ENCODE results near the gene UQCC2. TPM values are rescaled to one million over a fixed set of nuclear protein-coding genes. Genes with fewer than 3 reads are reported as not detected.

Gene UQCC2
- total RNA-seq, 1 donor from 2014 or later, result 79.4 TPM

DNA sequence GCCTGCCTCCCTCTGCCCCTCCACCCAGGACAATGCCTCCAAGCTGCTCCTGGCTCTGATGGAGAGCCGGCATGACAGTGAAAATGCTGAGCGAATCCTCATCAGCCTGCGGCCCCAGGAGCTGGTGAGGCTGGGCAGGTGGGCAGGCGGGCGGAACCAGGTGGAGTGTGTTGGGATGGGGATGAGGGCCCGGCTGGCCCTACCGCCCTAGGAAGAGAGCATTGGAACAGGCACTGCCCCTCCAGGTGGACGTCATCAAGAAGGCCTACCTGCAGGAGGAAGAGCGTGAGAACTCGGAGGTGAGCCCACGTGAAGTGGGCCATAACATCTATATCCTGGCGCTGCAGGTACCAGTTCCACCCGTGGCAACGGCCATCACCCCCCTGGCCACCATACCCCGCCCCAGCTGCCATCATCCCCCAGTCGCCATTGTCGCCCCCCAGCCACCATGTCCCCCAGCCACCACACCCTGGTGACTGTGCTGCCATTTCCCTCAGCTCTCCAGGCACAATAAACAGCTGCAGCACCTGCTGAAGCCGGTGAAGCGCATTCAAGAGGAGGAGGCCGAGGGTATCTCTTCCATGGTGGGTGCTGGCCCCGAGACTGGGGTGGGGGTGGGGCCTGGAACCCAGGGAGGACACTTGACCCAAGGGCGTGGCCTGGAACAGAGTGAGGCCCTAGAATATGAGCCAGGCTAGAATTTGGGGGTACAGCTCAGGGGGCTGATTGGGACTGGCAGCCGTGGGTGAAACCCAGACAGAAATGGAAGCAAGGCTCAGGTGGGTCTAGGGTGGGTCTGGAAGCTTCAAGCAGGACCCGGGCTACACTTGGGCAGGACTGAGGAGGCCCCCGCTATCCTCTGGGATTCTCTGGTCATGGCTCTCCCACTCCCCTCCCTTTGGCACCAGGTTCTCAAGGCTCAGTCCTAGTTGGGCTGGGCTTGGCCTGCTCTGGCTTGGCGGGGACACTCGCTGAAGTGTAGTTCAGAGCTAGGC lies 24.2 kb downstream of the UQCC2 start:
- TF ChIP-seq, protein P1, sequence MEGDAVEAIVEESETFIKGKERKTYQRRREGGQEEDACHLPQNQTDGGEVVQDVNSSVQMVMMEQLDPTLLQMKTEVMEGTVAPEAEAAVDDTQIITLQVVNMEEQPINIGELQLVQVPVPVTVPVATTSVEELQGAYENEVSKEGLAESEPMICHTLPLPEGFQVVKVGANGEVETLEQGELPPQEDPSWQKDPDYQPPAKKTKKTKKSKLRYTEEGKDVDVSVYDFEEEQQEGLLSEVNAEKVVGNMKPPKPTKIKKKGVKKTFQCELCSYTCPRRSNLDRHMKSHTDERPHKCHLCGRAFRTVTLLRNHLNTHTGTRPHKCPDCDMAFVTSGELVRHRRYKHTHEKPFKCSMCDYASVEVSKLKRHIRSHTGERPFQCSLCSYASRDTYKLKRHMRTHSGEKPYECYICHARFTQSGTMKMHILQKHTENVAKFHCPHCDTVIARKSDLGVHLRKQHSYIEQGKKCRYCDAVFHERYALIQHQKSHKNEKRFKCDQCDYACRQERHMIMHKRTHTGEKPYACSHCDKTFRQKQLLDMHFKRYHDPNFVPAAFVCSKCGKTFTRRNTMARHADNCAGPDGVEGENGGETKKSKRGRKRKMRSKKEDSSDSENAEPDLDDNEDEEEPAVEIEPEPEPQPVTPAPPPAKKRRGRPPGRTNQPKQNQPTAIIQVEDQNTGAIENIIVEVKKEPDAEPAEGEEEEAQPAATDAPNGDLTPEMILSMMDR (IDR thresholded peaks at IDR 0.05; ENCODE audit: unreplicated experiment), result no peak
- Mint-ChIP-seq H3K4me3 (no peak overlapping the region), H3K9me3 (no peaks in the 10 kb centered on the region), H3K27me3 (ENCODE audit: low read depth) (no peaks in the 10 kb centered on the region), H3K27ac (no peak overlapping the region), H3K36me3 (no peaks in the 10 kb centered on the region), H3K4me1 (peaks cover 7% of the 10 kb centered on the region)
- DNase-seq (ENCODE audit: low spot score in 2 of 2, unreplicated experiment in 2 of 2), result no peak

DNA sequence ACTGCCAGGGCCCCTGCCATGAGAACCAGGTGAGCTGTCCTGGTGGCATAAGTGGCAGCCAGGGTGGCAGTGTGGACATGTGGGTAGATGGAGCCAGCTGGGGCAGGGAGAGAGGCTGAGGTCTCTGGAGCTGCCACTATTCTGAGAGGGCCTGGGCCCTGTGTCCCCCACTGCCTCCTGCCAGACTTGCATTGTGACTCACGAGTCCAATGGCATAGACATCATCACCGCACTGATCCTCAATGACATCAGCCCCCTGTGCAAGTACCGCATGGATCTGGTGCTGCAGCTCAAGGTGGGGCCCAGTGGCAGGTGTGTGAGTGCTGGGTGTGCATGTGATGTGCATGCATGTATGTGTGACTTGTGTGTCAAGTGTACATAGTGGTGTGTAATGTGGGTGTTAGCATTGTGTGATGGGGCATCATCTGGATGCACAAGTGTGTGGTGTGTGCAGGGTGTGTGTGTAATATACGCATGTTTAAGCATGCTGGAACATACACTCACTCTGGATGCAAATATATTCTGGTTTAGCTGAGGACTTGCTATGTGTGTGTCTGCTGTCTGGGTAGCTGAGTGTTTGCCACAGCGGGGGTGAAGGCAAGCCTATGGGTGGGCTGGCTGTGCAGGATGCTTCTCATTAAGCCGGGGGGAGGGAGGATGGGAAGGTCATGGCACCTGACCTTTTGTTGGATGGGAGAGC lies 25.1 kb downstream of the UQCC2 start:
- no peak overlapping the region for H3K4me3 Mint-ChIP-seq
- no peak overlapping the region for H3K27ac Mint-ChIP-seq
- no peaks in the 10 kb centered on the region for H3K4me1 Mint-ChIP-seq
- H3K36me3 Mint-ChIP-seq, result no peaks in the 10 kb centered on the region
- no peaks in the 10 kb centered on the region for H3K27me3 Mint-ChIP-seq (ENCODE audit: low read depth)
- H3K9me3 Mint-ChIP-seq, result no peaks in the 10 kb centered on the region
- no peak for DNase-seq (ENCODE audit: low spot score in 2 of 2, unreplicated experiment in 2 of 2)
- TF ChIP-seq, protein P1 (IDR thresholded peaks at IDR 0.05; ENCODE audit: unreplicated experiment), result no peak

DNA sequence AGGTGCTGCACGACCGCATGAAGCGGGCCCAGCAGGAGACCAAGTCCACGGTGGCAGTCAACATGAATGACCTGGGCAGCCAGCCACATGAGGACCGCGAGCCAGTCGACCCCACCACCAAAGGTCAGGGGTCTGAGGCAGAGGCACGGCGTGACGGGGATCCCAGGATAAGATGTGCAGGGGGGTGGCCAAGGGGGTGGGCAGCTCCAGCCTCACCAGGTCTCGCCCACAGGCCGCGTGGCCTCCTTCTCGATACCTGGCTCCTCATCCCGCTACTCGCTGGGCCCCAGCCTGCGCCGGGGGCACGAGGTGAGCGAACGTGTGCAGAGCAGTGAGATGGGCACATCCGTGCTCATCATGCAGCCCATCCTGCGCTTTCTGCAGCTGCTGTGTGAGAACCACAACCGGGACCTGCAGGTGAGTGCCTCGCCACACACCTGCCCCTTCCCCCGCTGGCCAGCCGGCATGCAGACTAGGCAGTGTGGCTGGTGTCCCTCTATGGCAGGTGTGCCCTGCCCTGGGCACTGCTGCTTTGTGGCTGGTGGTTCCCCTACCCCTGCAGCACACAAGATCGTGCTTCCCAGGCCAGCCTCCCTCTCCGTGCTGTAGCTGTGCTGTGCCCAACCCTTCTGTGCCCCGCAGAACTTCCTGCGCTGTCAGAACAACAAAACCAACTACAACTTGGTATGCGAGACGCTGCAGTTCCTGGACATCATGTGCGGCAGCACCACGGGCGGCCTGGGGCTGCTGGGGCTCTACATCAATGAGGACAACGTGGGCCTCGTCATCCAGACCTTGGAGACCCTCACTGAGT lies 25.9 kb downstream of the UQCC2 start:
- H3K27ac Mint-ChIP-seq, result no peak overlapping the region
- H3K36me3 Mint-ChIP-seq, result no peaks in the 10 kb centered on the region
- H3K4me3 Mint-ChIP-seq, result no peak overlapping the region
- H3K9me3 Mint-ChIP-seq, result no peaks in the 10 kb centered on the region
- TF ChIP-seq, protein P1 (IDR thresholded peaks at IDR 0.05; ENCODE audit: unreplicated experiment), result no peak
- no peaks in the 10 kb centered on the region for H3K27me3 Mint-ChIP-seq (ENCODE audit: low read depth)
- no peaks in the 10 kb centered on the region for H3K4me1 Mint-ChIP-seq
- DNase-seq (ENCODE audit: low spot score in 2 of 2, unreplicated experiment in 2 of 2), result no peak

DNA sequence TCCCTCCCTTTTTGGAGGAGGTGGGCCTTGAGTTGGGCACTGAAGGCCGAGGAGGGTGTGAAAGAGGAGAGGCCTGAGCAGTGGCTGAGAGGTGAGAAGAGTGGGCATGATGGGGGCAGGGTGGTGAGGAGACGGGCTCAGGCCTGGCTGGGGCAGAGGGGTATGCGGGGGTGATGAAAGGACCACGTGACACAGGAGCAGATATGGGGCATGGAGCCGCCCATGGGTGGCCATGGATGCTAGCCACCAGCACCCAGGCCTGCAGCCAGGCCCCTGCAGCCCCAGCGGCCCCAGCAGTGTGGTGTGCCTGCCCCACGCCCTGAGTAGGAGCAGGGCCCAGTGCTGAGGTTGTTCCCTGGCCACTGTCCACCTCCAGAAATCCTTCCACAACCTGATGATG lies 26.5 kb downstream of the UQCC2 start:
- Mint-ChIP-seq H3K36me3 (no peaks in the 10 kb centered on the region), H3K4me3 (no peak overlapping the region), H3K27ac (no peak overlapping the region), H3K4me1 (no peaks in the 10 kb centered on the region), H3K27me3 (ENCODE audit: low read depth) (no peaks in the 10 kb centered on the region), H3K9me3 (no peaks in the 10 kb centered on the region)
- TF ChIP-seq, protein P1 (IDR thresholded peaks at IDR 0.05; ENCODE audit: unreplicated experiment), result no peak
- DNase-seq (ENCODE audit: low spot score in 2 of 2, unreplicated experiment in 2 of 2), result no peak

DNA sequence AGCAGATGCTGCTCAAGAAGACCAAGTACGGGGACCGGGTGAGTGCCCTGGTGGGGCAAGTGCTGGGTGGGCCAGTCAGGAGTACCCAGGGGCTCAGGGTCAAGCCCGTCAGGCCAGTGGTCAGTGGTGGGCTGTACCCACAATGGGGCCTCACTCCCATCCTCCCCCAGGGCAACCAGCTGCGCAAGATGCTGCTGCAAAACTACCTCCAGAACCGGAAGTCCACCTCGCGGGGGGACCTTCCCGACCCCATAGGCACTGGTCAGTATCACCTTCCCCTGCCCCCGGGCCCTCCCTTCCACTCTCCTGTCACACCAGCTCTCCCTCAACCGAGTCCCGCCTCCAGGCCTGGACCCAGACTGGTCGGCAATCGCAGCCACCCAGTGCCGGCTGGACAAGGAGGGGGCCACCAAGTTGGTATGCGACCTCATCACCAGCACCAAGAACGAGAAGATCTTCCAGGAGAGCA lies 27.0 kb downstream of the UQCC2 start:
- H3K27ac Mint-ChIP-seq, result no peak overlapping the region
- no peak for DNase-seq (ENCODE audit: low spot score in 2 of 2, unreplicated experiment in 2 of 2)
- H3K9me3 Mint-ChIP-seq, result no peaks in the 10 kb centered on the region
- H3K36me3 Mint-ChIP-seq, result no peaks in the 10 kb centered on the region
- H3K4me3 Mint-ChIP-seq, result no peak overlapping the region
- H3K27me3 Mint-ChIP-seq (ENCODE audit: low read depth), result no peaks in the 10 kb centered on the region
- TF ChIP-seq, protein P1 (IDR thresholded peaks at IDR 0.05; ENCODE audit: unreplicated experiment), result no peak
- no peaks in the 10 kb centered on the region for H3K4me1 Mint-ChIP-seq
